ENCODE results near the gene POU3F1.
"Not testable (repeated sequence)": the region's sequence is repeated elsewhere in the genome, so short reads cannot be mapped to it uniquely, and the experiment has no call there.

Gene POU3F1

DNA sequence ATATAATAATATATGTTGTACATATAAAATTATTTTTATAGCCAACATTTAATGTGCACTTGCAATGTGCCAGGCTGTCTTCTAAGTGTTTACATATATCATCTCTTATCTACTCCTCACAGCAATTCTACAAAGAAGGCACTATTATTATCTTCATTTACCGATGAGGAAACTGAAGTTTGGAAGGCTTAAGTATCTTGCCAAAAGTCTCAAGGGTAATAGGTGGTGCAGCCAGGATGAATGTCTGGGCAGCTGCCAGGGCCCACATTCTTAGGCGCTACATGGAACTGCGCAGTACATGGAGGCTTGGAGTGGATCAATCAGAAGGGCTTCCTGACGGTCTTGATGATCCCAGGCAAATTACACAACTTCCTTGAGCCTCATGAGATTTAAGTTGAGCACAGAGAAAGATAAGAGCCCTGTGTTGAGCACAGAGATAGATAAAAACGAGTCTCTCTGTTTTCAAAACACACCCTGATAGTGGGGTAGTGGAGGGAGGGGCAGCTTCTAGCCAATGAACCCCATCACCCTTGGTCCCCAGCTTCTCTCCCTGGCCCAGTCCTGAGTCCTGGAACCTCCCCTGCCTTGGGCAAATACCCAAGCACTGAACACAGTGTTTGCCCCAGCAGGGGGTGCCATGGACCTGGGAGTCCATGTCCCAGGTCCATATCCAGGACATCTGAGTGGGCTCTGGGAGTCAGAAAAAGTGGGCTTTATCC is 9.2 kb downstream of the POU3F1 start:
- TF ChIP-seq, protein P1, sequence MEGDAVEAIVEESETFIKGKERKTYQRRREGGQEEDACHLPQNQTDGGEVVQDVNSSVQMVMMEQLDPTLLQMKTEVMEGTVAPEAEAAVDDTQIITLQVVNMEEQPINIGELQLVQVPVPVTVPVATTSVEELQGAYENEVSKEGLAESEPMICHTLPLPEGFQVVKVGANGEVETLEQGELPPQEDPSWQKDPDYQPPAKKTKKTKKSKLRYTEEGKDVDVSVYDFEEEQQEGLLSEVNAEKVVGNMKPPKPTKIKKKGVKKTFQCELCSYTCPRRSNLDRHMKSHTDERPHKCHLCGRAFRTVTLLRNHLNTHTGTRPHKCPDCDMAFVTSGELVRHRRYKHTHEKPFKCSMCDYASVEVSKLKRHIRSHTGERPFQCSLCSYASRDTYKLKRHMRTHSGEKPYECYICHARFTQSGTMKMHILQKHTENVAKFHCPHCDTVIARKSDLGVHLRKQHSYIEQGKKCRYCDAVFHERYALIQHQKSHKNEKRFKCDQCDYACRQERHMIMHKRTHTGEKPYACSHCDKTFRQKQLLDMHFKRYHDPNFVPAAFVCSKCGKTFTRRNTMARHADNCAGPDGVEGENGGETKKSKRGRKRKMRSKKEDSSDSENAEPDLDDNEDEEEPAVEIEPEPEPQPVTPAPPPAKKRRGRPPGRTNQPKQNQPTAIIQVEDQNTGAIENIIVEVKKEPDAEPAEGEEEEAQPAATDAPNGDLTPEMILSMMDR (IDR thresholded peaks at IDR 0.05; ENCODE audit: low read depth, low read length, missing control alignments) = peak; percentile 37
- H3K4me3 ChIP-seq (replicated peaks; ENCODE audit: low read depth, low read length) = no peak overlapping the region
- no peak for DNase-seq (ENCODE audit: extremely low read depth, low read depth)

DNA sequence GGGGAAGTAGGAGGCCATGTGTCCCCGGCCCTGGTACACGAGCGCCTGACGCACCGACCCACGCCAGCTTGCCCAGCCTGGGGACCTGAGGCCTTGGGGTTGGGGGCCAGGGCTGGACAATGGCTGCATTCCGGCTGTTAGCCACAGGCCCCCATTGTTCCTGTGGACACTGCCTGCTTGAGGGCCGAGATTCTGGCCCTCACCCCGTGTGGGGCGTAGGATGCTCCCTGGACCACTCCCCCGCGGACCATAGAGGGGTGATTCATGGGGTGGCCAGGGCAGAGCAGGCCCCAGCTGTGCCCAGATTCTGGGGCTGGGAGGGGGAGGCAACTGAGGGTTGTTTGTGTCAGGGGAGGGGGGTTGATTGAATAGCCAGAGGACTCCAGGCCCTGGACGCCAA is 11.7 kb downstream of the POU3F1 start:
- no peak for DNase-seq (ENCODE audit: extremely low read depth, low read depth)
- H3K4me3 ChIP-seq (replicated peaks; ENCODE audit: low read depth, low read length) = no peak overlapping the region
- TF ChIP-seq, protein P1 (IDR thresholded peaks at IDR 0.05; ENCODE audit: low read depth, low read length, missing control alignments) = no peak

DNA sequence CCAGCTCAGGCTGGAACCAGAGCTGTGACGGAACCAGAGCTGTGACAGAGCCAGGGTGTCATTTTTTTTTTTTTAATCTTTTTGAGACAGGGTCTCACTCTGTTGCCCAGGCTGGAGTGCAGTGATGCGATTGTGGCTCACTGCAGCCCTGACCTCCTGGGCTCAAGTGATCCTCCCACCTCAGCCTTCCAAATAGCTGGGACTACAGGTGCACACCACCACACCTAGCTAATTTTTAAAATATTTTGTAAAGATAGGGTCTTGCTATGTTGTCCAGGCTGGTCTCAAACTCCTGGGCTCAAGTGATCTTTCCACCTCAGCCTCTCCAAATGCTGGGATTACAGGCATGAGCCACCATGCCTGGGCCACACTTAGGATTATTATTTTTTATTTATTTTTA is 13.6 kb downstream of the POU3F1 start:
- not testable (repeated sequence) for DNase-seq (ENCODE audit: extremely low read depth, low read depth); H3K4me3 ChIP-seq (replicated peaks; ENCODE audit: low read depth, low read length)

DNA sequence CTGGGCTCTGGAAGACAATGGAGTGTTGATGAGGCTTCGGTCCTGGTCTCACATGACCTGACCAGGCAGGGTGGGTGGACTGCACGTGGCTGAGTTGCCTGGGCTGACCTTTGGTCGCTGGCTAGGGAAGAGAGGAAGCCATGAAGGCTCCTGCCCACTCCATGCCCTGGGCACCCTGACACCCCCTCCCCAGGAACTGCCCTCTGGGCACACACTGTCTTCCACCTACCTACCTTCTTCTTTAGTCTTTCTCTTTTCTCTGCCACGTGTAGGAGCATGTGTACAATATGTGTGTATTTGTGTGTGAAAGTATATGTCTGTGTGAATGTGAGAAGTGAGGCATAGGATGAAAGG is 15.1 kb downstream of the POU3F1 start:
- no peak for DNase-seq (ENCODE audit: extremely low read depth, low read depth)
- TF ChIP-seq, protein P1 (IDR thresholded peaks at IDR 0.05; ENCODE audit: low read depth, low read length, missing control alignments) = no peak
- no peak overlapping the region for H3K4me3 ChIP-seq (replicated peaks; ENCODE audit: low read depth, low read length)

DNA sequence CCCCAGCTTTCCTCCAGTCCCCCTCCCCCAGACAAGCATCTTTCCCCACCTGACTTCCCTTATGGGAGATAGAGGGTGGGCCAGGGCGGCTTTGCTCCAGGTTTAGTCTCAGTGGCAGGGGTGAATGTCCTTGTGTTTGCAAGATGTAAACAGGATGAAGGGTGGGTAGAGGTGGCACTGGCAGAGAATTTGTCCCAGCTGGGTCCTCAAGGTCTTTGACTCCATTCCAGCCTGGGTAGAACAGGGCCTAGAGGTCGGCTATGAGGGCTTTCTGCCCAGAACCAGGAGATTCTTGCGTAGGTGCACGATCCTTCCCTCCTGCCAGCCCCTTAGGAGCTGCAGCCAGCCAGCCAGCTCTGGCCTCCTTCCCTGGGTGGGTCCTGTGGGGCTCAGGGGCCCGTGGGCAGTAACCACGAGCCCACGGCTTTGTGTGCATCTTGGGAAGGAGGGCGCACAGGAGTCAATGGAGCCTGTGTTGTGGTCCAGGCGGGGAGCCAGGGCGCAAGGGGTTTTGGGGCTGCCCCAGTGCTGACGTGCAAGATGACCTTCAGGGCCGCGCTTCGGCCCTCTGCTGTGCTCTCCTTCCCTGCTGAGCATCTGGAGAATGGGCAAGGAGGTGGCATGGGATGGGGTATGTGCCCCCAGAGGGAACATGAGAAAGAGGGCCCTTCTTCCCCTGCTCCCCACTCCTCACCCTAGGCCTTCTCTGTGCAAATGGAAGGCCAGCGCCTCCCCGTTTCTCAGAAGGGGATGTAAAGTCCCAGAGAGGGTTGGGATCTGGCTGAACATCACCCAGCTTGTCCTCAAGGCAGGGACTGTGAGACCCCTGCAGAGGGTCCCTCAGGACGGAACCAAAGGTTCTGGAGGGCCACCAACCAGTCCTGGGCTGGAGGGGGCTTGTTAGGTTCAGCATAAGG is 15.7 kb downstream of the POU3F1 start:
- H3K4me3 ChIP-seq (replicated peaks; ENCODE audit: low read depth, low read length) = no peak overlapping the region

DNA sequence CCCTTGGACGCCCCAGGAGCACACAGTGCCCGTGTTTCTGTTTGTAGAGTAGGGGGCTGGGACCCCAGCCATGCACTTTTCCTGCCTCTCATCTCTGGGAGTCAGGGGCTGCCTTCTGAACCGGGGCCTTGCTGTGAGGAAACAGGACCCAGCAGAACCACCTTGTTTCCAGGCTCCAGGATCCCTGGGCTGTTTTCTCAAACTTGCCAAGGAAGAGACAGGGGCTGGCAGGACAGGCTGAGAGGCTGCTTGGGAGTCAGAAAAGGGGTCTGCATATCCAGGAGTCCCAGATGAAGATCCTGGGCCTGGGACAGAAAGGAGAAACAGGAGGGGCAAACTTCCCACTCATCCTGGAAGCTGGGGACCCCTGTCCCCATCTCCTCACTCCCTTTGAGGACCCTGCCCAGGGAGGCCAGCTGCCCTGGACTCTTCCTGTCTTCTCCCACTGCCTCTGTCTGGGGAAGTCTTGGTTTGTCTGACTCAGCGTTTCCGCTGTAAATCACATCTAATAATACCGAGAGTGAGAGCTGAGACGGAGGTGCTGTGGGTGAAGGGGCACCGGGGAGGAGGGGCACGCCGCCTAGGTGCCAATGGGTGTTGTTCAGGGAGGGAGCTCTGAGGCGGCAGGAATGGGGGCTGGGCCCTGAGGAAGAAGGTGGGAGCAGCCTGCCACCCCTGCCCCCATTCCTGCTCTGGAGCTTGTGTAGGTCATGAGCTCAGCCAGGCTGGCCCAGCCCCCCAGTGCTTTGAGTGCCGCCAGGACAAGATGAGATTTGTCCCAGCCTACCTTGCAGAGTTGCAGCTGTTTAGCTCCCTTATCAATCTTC is 16.7 kb downstream of the POU3F1 start:
- no peak for DNase-seq (ENCODE audit: extremely low read depth, low read depth)
- TF ChIP-seq, protein P1 (IDR thresholded peaks at IDR 0.05; ENCODE audit: low read depth, low read length, missing control alignments) = no peak
- no peak overlapping the region for H3K4me3 ChIP-seq (replicated peaks; ENCODE audit: low read depth, low read length)

More for the DNA sequence above, 15.7 kb downstream of the POU3F1 start:
- DNase-seq (ENCODE audit: extremely low read depth, low read depth) = no peak
- TF ChIP-seq, protein P1 (IDR thresholded peaks at IDR 0.05; ENCODE audit: low read depth, low read length, missing control alignments) = no peak
